Tibial nerve (tissue), 4 donors: ENCODE results near the gene DEPP1.

ENCODE experiments used
- CTCF ChIP-seq, 5 experiments: fragments of 200-600 bp in 3 of 5; fragments of 450-650 bp in 2 of 5; sonication (generic) in 3 of 5; IDR thresholded peaks; one replicate each; pipeline ENCODE4 v1.5.1; 2016 to 2019; ENCODE audit warnings: antibody characterized with exemption in 5 of 5, mild to moderate bottlenecking in 3 of 5, moderate library complexity in 2 of 5
- EP300 ChIP-seq, 2 donors: sonication (generic); formaldehyde crosslinking; IDR thresholded peaks; one replicate each; pipeline ENCODE4 v1.6.1; 2017; ENCODE audit warnings: antibody characterized with exemption in 2 of 2, mild to moderate bottlenecking in 1 of 2
- POLR2A ChIP-seq, 2 donors: fragments of 450-650 bp; IDR thresholded peaks; one replicate each; pipeline ENCODE4 v1.6.1; 2017; ENCODE audit warnings: antibody characterized with exemption in 2 of 2, mild to moderate bottlenecking in 2 of 2, moderate library complexity in 2 of 2

- no peak for TF ChIP-seq CTCF (IDR thresholded peaks at IDR 0.05)
- TF ChIP-seq EP300 (IDR thresholded peaks at IDR 0.05): no peak
- TF ChIP-seq POLR2A (IDR thresholded peaks at IDR 0.05): no peak
Measured at GRCh38 chr10:45023426-45023825, 44.8 kb upstream of the DEPP1 start.
